ENCODE data around the gene DHRS4. TPM values are rescaled to one million over a fixed set of nuclear protein-coding genes. Genes with fewer than 3 reads are reported as not detected.
"Not testable (repeated sequence)": the region's sequence is repeated elsewhere in the genome, so short reads cannot be mapped to it uniquely, and the experiment has no call there.

Gene DHRS4
- total and polyA plus RNA-seq, 2 of the 13 experiments (the other 11 are each of a cell fraction or from before 2014, with no cell fraction given), result 23.9 to 45.1 TPM

DNA sequence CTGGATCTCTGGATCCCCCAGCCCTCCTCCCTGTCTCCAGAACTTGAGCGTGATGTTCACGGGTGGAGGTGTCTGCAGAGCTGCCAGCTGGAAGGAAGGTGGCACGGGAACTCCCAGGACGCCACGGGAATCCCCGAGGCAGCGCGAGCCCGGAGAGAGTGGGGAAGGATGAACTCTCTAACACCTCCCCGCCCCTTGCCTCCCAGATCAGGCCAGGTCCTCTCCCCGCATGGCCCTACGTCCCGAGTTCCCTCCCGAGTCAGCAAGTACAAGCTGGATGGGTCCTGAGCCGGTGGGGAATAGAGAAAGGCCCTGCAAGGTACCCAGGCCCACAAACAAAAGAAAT, 52.9 kb downstream of the DHRS4 start:
- in situ Hi-C loops (cut with HindIII; ENCODE audit: extremely low pct_ligation_motif_present, low pct_unique_long_range_greater_than_20kb), result loop anchor here (5.0 kb wide), 1 partner anchor 46 kb away; the partner anchor contains the start of gene CARMIL3
- H2AFZ ChIP-seq (ENCODE audit: low read length); intact Hi-C loops (cut with micrococcal nuclease; ENCODE audit: unreplicated experiment); CTCF ChIA-PET (ENCODE audit: low intra/inter-chr PET ratio, low total read pairs); H3K9me3 ChIP-seq (ENCODE audit: low read length); FAIRE-seq; H3K27me3 ChIP-seq (ENCODE audit: control insufficient read depth in 1 of 2, insufficient read depth in 2 of 2, low read length in 2 of 2); BruUV-seq (replicated peaks); H3K36me3 ChIP-seq (replicated peaks in 1 of 2; ENCODE audit: control insufficient read depth in 1 of 2, insufficient read depth in 2 of 2, low read length in 2 of 2); DNase-seq (ENCODE audit: low spot score); H4K20me1 ChIP-seq (ENCODE audit: insufficient read depth, low read length); H3K79me2 ChIP-seq (ENCODE audit: insufficient read depth, low read length): not testable (repeated sequence)
- Histone ChIP-seq H3K4me3 (replicated peaks in 1 of 3; ENCODE audit: insufficient read depth in 1 of 3, low read depth in 2 of 3, low read length in 3 of 3) (peak overlapping the region; percentile 59 to 75 (median 72); a peak in 5 of 6 replicates), H3K4me1 (ENCODE audit: insufficient read depth, low read length) (peaks cover 35% of the 10 kb centered on the region), H3K27ac (ENCODE audit: extremely low read length, insufficient read depth, low read length) (peak overlapping the region; percentile 61), H3K9ac (ENCODE audit: insufficient read depth, low read depth, low read length) (peak overlapping the region; percentile 68), H3K4me2 (ENCODE audit: low read depth, low read length) (peak overlapping the region; percentile 90)
- 0% methylated on average over 1 of the region's 15 CpGs for WGBS (ENCODE audit: low lambda C conversion rate)
- POLR2A ChIA-PET, result interaction anchor here (1.0 to 2.9 kb wide), 4 partner anchors 88 to 108 kb away, joined by 3 to 9 read pairs (median 7); partner anchors contain the start of genes DCAF11, NRL and PCK2
- peak; percentile 67 for ATAC-seq

DNA sequence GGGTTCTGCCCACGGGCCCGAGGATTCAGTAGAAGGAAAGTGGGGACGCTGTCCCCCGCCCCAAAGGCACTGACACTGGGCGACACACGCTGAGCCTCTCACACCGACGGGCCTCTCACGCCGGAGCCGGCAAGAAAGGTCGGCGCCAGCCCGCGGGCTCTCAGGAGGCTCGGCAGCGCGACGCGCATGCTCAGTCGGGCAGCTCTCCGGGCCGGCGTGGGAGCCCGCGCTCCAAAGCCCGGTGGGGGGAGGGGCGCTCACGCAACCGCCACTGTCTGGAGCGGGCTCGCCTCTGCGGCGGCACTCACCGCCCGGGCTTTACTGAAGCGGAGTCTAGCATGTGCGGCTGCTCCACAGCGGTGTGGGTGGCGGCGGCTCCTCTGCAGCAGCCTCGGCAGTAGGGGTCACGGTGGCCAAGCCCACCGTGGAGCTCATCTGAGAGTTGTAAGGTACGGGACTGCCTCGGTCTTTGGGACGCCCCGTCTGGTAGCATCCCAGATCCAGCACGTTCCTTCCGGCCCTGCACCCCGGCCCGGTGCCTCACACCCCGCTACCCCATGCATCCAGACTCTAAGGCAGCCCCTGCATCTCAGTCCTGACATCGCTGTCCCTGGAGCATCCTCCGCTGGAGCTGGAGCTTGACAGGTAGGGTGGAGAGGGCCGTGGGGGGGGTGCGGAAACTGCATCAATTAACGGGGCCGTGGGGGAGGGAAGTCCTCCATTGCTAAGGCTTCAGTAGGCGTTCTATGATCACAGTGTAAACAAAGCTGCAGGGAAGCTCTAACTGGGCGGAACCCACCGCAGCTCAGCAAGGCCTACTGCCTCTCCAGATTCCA, 53.5 kb downstream of the DHRS4 start:
- Histone ChIP-seq H3K27ac (ENCODE audit: extremely low read length, insufficient read depth, low read length) (peak overlapping the region; percentile 61), H3K4me3 (replicated peaks in 1 of 3; ENCODE audit: insufficient read depth in 1 of 3, low read depth in 2 of 3, low read length in 3 of 3) (peak overlapping the region; percentile 59 to 75 (median 72); a peak in 5 of 6 replicates), H3K4me1 (ENCODE audit: insufficient read depth, low read length) (peaks cover 37% of the 10 kb centered on the region), H3K4me2 (ENCODE audit: low read depth, low read length) (peak overlapping the region; percentile 90), H3K9ac (ENCODE audit: insufficient read depth, low read depth, low read length) (peak overlapping the region; percentile 68)
- peak; percentile 92 for ATAC-seq
- CTCF ChIA-PET (ENCODE audit: low intra/inter-chr PET ratio, low total read pairs); H3K27me3 ChIP-seq (ENCODE audit: control insufficient read depth in 1 of 2, insufficient read depth in 2 of 2, low read length in 2 of 2); BruUV-seq (replicated peaks); H2AFZ ChIP-seq (ENCODE audit: low read length); H3K36me3 ChIP-seq (replicated peaks in 1 of 2; ENCODE audit: control insufficient read depth in 1 of 2, insufficient read depth in 2 of 2, low read length in 2 of 2); H4K20me1 ChIP-seq (ENCODE audit: insufficient read depth, low read length); intact Hi-C loops (cut with micrococcal nuclease; ENCODE audit: unreplicated experiment); H3K79me2 ChIP-seq (ENCODE audit: insufficient read depth, low read length); H3K9me3 ChIP-seq (ENCODE audit: low read length): not testable (repeated sequence)
- FAIRE-seq, result peak; percentile 56
- 4% methylated on average over 23 of the region's 62 CpGs for WGBS (ENCODE audit: low lambda C conversion rate)
- in situ Hi-C loops (cut with HindIII; ENCODE audit: extremely low pct_ligation_motif_present, low pct_unique_long_range_greater_than_20kb), result loop anchor here (5.0 kb wide), 1 partner anchor 45 kb away; the partner anchor contains the start of gene CARMIL3
- POLR2A ChIA-PET, result interaction anchor here (0.6 to 2.9 kb wide), 5 partner anchors 87 to 206 kb away, joined by 3 to 9 read pairs (median 6); partner anchors contain the start of genes CHMP4A, DCAF11, NRL and PCK2
- peak; percentile 33 for DNase-seq (ENCODE audit: low spot score)
- TF ChIP-seq, protein P1, sequence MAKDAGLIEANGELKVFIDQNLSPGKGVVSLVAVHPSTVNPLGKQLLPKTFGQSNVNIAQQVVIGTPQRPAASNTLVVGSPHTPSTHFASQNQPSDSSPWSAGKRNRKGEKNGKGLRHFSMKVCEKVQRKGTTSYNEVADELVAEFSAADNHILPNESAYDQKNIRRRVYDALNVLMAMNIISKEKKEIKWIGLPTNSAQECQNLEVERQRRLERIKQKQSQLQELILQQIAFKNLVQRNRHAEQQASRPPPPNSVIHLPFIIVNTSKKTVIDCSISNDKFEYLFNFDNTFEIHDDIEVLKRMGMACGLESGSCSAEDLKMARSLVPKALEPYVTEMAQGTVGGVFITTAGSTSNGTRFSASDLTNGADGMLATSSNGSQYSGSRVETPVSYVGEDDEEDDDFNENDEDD (CRISPR knock-in tag; IDR thresholded peaks at IDR 0.05; ENCODE audit: borderline replicate concordance), result peak; percentile 89
- TF ChIP-seq, protein P2, sequence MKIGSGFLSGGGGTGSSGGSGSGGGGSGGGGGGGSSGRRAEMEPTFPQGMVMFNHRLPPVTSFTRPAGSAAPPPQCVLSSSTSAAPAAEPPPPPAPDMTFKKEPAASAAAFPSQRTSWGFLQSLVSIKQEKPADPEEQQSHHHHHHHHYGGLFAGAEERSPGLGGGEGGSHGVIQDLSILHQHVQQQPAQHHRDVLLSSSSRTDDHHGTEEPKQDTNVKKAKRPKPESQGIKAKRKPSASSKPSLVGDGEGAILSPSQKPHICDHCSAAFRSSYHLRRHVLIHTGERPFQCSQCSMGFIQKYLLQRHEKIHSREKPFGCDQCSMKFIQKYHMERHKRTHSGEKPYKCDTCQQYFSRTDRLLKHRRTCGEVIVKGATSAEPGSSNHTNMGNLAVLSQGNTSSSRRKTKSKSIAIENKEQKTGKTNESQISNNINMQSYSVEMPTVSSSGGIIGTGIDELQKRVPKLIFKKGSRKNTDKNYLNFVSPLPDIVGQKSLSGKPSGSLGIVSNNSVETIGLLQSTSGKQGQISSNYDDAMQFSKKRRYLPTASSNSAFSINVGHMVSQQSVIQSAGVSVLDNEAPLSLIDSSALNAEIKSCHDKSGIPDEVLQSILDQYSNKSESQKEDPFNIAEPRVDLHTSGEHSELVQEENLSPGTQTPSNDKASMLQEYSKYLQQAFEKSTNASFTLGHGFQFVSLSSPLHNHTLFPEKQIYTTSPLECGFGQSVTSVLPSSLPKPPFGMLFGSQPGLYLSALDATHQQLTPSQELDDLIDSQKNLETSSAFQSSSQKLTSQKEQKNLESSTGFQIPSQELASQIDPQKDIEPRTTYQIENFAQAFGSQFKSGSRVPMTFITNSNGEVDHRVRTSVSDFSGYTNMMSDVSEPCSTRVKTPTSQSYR (CRISPR knock-in tag; IDR thresholded peaks at IDR 0.05; ENCODE audit: borderline replicate concordance), result peak; percentile 97
- 0 out of 2 replicates have a peak, but pooled peaks have one; percentile 29 for TF ChIP-seq MIER3 (CRISPR knock-in tag; IDR thresholded peaks at IDR 0.05; ENCODE audit: borderline replicate concordance)
- TF ChIP-seq, protein P3, sequence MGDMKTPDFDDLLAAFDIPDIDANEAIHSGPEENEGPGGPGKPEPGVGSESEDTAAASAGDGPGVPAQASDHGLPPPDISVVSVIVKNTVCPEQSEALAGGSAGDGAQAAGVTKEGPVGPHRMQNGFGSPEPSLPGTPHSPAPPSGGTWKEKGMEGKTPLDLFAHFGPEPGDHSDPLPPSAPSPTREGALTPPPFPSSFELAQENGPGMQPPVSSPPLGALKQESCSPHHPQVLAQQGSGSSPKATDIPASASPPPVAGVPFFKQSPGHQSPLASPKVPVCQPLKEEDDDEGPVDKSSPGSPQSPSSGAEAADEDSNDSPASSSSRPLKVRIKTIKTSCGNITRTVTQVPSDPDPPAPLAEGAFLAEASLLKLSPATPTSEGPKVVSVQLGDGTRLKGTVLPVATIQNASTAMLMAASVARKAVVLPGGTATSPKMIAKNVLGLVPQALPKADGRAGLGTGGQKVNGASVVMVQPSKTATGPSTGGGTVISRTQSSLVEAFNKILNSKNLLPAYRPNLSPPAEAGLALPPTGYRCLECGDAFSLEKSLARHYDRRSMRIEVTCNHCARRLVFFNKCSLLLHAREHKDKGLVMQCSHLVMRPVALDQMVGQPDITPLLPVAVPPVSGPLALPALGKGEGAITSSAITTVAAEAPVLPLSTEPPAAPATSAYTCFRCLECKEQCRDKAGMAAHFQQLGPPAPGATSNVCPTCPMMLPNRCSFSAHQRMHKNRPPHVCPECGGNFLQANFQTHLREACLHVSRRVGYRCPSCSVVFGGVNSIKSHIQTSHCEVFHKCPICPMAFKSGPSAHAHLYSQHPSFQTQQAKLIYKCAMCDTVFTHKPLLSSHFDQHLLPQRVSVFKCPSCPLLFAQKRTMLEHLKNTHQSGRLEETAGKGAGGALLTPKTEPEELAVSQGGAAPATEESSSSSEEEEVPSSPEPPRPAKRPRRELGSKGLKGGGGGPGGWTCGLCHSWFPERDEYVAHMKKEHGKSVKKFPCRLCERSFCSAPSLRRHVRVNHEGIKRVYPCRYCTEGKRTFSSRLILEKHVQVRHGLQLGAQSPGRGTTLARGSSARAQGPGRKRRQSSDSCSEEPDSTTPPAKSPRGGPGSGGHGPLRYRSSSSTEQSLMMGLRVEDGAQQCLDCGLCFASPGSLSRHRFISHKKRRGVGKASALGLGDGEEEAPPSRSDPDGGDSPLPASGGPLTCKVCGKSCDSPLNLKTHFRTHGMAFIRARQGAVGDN (CRISPR knock-in tag; IDR thresholded peaks at IDR 0.05), result peak; percentile 77
- peak; percentile 30 for TF ChIP-seq HNRNPLL (IDR thresholded peaks at IDR 0.05; ENCODE audit: low read depth, low read length, poor library complexity, severe bottlenecking)
- TF ChIP-seq ZNF777 (CRISPR knock-in tag; IDR thresholded peaks at IDR 0.05), result peak; percentile 88
